Stromal cell of bone marrow (primary cell): ENCODE results near the gene CDC123.
"Not testable (repeated sequence)": the region's sequence is repeated elsewhere in the genome, so short reads cannot be mapped to it uniquely, and the experiment has no call there.

Experiments used
- DNase-seq: peaks from one replicate; pipeline ENCODE4 v3.0.0-alpha.2; 2012; ENCODE audit warnings: low read depth

CDC123 gene, protein sequence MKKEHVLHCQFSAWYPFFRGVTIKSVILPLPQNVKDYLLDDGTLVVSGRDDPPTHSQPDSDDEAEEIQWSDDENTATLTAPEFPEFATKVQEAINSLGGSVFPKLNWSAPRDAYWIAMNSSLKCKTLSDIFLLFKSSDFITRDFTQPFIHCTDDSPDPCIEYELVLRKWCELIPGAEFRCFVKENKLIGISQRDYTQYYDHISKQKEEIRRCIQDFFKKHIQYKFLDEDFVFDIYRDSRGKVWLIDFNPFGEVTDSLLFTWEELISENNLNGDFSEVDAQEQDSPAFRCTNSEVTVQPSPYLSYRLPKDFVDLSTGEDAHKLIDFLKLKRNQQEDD

DNA sequence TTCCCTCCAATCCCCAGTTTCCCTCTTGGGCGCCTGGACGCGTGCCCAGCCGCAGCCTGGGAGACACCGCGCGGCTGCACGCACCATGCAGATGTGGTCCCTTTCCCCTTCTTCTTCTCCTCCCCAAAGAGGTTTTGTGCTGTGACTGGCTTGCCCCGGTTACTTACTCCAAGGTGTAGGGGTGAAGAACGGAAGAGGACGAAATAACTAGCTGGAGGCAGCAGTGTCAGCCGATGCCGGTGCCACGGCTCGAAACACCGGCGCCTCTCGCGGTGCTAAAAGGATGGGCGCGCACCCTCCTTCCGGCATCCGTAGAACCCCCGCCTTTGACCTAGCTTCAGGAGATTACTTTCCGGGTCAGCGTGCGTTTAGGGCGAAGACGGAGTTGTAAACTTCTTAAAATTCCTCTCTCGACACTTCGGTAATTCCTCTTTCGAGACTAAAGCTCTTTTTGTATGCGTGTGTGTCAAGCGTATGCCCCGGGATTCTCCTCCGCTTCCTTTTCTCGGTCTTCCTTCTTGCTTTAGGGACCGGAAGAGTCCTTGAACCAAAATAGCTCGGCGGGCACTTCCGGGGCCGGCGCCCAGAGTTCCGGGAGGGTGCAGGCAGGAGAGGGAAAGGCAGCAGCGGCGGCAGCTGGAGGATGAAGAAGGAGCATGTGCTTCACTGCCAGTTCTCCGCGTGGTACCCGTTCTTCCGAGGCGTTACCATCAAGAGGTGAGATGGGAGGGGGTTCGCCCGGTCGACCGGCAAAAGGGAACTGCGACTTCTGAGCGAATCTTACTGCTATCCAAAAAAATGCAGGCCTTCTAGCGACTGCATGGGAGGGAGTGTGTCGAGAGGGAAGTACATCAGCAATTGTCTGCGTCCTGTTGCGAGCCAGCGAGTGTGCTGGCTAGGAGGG lies at the start of gene CDC123, which contains the start of gene NUDT5:
Gene CDC123, plus strand, starts transcription at position 586 of the 904 bp plus-strand sequence. Its CDS starts 58 bp downstream, at position 644.
Gene NUDT5, minus strand, starts transcription at position 289 of the 904 bp plus-strand sequence. CDS start 9,600 bp downstream, outside the sequence.
- DNase-seq = peak; percentile 88

- no peak for DNase-seq
Observed at GRCh38 chr10:12150163-12150562, 45.8 kb upstream of the CDC123 start.

DNA sequence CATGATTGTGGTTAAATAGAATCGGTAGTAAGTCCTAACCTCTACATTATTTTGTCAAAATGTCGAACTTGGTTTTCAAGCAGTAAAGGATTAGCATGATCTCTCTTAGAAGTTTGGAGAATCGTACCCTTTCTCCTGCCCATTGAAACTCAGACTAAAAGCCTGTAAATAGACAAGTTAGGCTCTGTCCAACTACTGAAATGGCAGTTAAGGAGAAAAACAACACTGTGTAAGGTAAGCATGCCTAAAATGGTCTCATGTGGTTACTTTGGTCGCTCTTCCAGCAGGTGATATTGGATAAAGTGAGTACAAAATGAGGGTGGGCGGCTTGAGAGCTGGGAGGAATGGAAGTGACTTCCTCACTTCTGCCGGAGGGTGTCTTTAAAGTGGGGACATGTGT lies 41.5 kb upstream of the CDC123 start:
- no peak for DNase-seq

DNA sequence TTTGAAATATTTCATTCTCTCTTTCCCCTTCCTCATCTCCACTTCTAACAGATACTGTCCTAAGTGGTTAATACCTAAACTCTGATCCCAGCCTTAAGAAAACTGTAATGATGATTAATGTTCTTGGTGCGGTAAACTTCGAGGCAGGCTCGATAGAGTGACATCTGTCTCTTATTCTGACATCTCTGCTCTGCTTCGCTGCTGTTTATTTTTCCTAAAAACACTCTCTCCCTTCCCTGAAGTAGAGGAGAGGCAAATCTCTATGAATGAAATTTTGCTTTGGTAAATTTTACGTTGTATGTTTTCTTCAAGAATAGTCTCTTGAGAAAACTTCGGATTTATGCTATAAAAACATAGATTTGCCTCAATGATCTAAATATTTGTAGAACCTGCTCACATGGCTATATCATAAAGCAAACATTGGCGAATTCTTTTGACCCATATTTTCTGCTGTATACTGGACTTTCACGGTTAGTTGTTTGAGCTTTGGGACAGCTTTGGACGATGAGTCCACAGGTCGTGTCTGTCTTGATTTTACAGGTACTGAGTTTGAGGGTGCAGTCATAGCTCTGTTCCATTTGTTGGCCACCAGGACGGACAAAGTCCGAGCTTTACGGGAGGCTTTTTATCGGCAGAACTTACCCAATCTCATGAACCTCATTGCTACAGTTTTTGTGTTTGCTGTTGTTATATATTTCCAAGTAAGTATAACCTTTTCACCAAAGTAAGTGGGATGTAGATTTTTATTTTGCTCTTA lies 39.4 kb upstream of the CDC123 start:
- DNase-seq = no peak

DNA sequence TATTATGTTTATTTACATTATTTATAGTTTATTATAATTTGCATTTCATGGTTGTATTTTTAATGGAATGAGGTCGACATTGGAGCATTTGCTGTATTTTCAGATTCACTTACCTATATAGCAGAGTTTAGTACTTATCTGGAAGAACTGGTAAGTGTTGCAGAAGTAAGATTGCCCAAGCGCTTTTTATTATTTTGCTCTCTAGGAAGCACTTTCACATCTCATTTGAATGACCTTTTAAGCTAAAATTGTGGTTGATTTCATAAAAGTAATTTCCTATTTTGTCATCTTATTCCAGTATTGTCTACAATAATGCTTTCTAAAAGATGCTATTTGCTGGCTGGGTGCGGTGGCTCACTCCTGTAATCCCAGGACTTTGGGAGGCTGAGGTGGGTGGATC lies 37.9 kb upstream of the CDC123 start:
- DNase-seq = no peak

- no peak for DNase-seq
Observed at GRCh38 chr10:12160664-12161063, 35.3 kb upstream of the CDC123 start.

DNA sequence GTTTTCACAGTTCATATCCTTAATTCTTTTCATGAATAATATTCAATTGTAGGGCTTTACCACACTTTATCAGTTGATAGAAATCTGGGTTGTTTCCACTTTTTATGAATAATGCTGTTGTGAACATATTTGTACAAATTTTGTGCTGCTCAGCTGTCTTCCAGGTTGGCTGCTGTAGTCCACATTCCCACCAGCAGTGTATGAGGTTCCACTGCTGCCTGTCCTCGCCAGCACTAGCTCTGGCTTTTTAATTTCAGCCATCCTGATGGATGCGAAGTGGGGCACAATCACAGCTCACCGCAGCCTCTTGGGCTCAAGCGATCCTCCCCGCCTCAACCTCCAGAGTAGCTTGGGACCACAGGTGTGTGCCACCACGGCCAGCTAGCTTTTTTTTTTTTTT lies 33.1 kb upstream of the CDC123 start:
- no peak for DNase-seq

DNA sequence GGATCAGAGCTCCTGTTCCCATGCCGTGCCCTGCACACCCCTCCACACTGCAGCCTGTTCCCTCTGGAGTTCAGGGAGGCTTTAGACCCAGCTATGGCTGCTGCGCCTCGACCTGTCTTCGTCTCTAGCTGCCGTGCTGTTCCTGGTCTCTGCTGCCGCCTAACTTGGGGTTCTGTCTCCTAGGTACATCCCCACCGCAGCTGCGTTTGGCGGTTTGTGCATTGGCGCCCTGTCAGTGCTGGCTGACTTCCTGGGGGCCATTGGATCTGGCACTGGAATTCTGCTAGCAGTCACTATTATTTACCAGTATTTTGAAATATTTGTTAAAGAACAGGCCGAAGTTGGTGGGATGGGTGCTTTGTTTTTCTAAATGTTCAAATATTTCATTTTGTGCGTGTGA lies 31.9 kb upstream of the CDC123 start:
- DNase-seq = no peak

DNA sequence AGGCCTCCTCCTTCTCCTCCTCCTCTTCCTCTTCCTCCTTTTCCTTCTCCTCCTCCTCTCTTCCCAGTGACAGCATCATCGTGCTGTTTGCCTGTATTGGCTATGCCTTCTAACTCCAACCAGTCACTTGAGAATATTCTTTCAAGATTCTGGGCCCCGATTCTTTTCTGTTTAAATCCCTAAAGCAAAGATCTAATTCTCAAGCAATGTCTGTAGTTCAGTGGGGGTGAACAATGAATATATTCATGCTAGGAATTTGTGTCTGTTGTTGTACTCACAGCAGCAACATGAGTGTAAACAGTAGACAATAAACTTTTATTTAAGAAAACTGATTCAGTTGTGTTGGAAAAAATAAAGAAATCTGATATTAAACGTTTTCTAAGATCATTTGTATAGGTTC lies 31.0 kb upstream of the CDC123 start:
- no peak for DNase-seq

- DNase-seq = no peak
Observed at GRCh38 chr10:12165999-12166775, 29.8 kb upstream of the CDC123 start.

- not testable (repeated sequence) for DNase-seq
Observed at GRCh38 chr10:12171512-12171911, 24.5 kb upstream of the CDC123 start.

- no peak for DNase-seq
Observed at GRCh38 chr10:12177642-12178041, 18.3 kb upstream of the CDC123 start.

GRCh38 chr10:12179606-12180170 lies 16.3 kb upstream of the CDC123 start:
- no peak for DNase-seq

GRCh38 chr10:12180221-12180974 lies 15.6 kb upstream of the CDC123 start:
- no peak for DNase-seq

DNA sequence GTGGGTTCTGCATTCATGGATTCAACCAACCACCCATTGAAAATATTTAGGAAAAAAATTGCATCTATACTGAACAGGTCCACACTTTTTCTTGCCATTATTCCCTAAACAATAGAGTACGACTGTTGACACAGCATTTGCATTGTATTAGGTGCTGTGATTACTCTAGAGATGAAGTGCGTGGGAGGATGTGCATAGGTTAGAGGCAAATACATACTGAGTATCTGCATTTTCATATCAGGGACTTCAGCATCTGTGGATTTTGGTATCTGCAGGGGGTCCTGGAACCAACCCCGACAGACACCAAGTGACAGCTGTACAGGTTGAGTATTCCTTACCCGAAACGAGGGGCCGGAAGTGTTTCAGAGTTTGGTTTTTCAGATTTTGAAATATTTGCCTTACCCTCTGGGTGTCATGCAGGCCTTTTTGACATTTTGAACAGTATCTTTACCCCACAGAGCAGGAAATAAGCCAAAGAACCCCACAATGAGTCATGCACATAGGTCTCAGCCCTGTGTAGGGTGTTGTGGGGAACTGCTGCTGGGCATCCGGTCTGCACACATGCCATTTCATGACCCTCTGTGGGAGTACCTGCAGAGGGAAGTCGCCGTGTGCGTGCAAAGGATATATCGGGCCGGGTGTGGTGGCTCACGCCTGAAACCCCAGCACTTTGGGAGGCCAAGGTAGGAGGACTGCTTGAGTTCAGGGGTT lies 14.8 kb upstream of the CDC123 start:
- no peak for DNase-seq

DNA sequence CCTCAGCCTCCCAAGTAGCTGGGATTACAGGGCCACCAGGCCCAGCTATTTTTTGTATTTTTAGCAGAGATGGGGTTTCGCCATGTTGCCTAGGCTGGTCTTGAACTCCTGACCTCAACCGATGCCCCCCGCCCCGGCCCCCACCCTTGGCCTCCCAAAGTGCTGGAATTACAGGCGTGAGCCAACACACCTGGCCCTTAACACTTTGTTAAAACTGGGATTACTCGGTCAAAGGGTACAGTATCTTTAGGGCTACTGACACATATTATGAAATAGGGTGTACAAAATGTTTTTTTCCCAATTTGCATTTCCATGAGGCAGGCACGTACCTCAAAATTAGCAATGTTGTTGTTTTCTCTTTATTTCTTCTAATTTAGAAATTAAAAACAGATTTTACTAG lies 11.8 kb upstream of the CDC123 start:
- DNase-seq = no peak

DNA sequence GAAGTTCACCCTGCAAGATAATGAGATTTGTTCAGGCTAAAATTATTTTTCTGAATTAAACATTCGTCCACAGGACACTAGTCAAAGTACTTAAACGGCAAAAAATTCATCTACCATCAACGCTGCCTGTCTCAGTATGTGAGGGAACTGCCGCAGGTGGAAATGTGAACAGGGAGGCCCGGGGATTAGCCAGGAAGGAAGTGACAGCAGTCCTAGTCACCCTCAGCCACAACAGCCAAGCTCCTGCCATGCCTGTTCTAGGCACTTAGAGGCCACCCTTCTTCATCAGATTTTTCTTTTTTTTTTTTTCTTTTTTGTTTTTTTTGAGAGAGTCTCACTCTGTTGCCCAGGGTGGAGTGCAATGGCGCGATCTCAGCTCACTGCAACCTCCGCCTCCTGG lies 9.7 kb upstream of the CDC123 start:
- no peak for DNase-seq

DNA sequence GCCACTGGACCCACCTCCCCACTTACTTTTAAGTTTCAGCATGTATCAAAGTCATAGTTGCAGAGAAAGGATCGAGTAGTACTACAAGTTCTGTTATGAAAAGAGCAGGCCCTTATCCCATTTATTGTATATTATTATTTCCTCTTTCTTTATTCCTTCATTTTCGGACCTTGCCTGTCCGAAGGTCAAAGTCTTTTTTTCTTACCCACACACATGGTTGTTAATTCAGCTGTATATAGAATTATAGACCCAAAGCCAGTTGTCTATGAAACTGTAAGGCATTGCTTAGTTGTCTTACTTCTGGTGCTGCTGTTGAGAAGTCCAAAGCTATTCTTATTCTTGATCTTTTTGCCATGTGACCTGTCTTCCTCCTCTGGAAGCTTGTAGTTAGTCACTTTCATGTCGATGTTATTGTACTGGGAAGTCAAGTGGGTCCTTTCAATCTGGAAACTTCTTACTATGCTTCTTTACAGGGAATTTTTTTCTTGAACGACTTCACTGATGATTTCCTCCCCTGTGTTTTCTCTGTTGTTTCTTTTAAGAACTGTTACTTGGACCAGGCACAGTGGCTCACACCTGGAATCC lies 8.6 kb upstream of the CDC123 start:
- DNase-seq = no peak

- no peak for DNase-seq
Observed at GRCh38 chr10:12188656-12189055, 7.3 kb upstream of the CDC123 start.
